ENCODE results near the gene DEFB124. TPM values are rescaled to one million over a fixed set of nuclear protein-coding genes. Genes with fewer than 3 reads are reported as not detected.

The DEFB124 gene
- polyA plus RNA-seq, 1 donor (not counting 4 experiments of a cell fraction or from before 2014, with no cell fraction given): not detected

DNA sequence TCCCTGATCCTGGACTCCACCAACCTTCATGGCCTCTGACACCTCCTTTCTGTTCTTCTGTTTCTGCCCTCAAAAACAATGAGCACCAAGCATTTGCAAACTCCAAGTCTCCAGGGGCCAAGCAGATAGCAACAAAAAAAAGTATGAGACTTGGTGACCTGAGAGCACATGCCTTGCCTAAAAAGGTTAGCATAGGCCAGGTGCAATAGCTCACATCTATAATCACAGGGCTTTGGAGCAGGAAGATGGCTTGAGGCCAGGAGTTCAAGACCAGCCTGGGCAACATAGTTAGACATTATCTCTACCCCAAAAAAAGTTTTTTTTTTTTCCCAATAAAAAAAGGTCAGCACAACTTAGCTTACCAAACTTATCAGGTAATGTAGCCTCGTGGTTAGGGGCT, 25.6 kb upstream of the DEFB124 start:
- peaks cover 11% of the 10 kb centered on the region for H3K27me3 ChIP-seq (ENCODE audit: control insufficient read depth, extremely low read depth, insufficient read depth, low read length)
- H3K9me1 ChIP-seq (ENCODE audit: control insufficient read depth, extremely low read depth, insufficient read depth, low read length): no peaks in the 10 kb centered on the region
- dilution Hi-C loops (cut with MboI; ENCODE audit: extremely low pct_ligation_motif_present, low sequenced_read_pairs): no loop called here
- no peaks in the 10 kb centered on the region for H3K4me1 ChIP-seq (ENCODE audit: control insufficient read depth, extremely low read depth, insufficient read depth, low read length)
- no peaks in the 10 kb centered on the region for H4K20me1 ChIP-seq (ENCODE audit: control insufficient read depth, extremely low read depth, insufficient read depth, low read length)
- H3K9ac ChIP-seq (ENCODE audit: control insufficient read depth, extremely low read depth, insufficient read depth, low read length): no peak overlapping the region
- H3K79me2 ChIP-seq (ENCODE audit: control insufficient read depth, insufficient read depth, low read length): no peaks in the 10 kb centered on the region
- no peak for FAIRE-seq
- DNase-seq (ENCODE audit: low read depth, low spot score): no peak
- no peaks in the 10 kb centered on the region for H3K9me3 ChIP-seq (ENCODE audit: control insufficient read depth, low read depth, low read length)
- no peak overlapping the region for H2AFZ ChIP-seq (ENCODE audit: control insufficient read depth, low read length)
- H3K27ac ChIP-seq (ENCODE audit: control insufficient read depth, insufficient read depth, low read length): no peak overlapping the region
- TF ChIP-seq CTCF (optimal IDR thresholded peaks at IDR 0.05 in 1 of 3, IDR thresholded peaks at IDR 0.05 in 1 of 3, conservative IDR thresholded peaks at IDR 0.05 in 1 of 3; ENCODE audit: extremely low read depth in 1 of 3, insufficient read depth in 2 of 3, low read length in 3 of 3) (no peak), EZH2 (IDR thresholded peaks at IDR 0.05; ENCODE audit: low read length) (no peak)
- no peak overlapping the region for H3K4me3 ChIP-seq (ENCODE audit: control insufficient read depth in 2 of 3, extremely low read depth in 1 of 3, insufficient read depth in 2 of 3, low read depth in 1 of 3, low read length in 3 of 3)
- H3K4me2 ChIP-seq (ENCODE audit: control insufficient read depth, extremely low read depth, insufficient read depth, low read depth, low read length): no peak overlapping the region
- no peaks in the 10 kb centered on the region for H3K36me3 ChIP-seq (ENCODE audit: control insufficient read depth in 2 of 2, extremely low read depth in 1 of 2, insufficient read depth in 2 of 2, low read length in 2 of 2)

GRCh38 chr20:31497838-31498540, 23.1 kb upstream of the DEFB124 start:
- H3K4me1 ChIP-seq (ENCODE audit: control insufficient read depth, extremely low read depth, insufficient read depth, low read length): no peaks in the 10 kb centered on the region
- no peaks in the 10 kb centered on the region for H3K36me3 ChIP-seq (ENCODE audit: control insufficient read depth in 2 of 2, extremely low read depth in 1 of 2, insufficient read depth in 2 of 2, low read length in 2 of 2)
- TF ChIP-seq EZH2 (IDR thresholded peaks at IDR 0.05; ENCODE audit: low read length) (no peak), CTCF (optimal IDR thresholded peaks at IDR 0.05 in 1 of 3, IDR thresholded peaks at IDR 0.05 in 1 of 3, conservative IDR thresholded peaks at IDR 0.05 in 1 of 3; ENCODE audit: extremely low read depth in 1 of 3, insufficient read depth in 2 of 3, low read length in 3 of 3) (no peak)
- H3K9me1 ChIP-seq (ENCODE audit: control insufficient read depth, extremely low read depth, insufficient read depth, low read length): no peaks in the 10 kb centered on the region
- H3K9ac ChIP-seq (ENCODE audit: control insufficient read depth, extremely low read depth, insufficient read depth, low read length): no peak overlapping the region
- dilution Hi-C loops (cut with MboI; ENCODE audit: extremely low pct_ligation_motif_present, low sequenced_read_pairs): no loop called here
- no peaks in the 10 kb centered on the region for H3K9me3 ChIP-seq (ENCODE audit: control insufficient read depth, low read depth, low read length)
- H3K4me2 ChIP-seq (ENCODE audit: control insufficient read depth, extremely low read depth, insufficient read depth, low read depth, low read length): no peak overlapping the region
- no peak for FAIRE-seq
- no peak overlapping the region for H3K4me3 ChIP-seq (ENCODE audit: control insufficient read depth in 2 of 3, extremely low read depth in 1 of 3, insufficient read depth in 2 of 3, low read depth in 1 of 3, low read length in 3 of 3)
- no peak for DNase-seq (ENCODE audit: low read depth, low spot score)
- no peaks in the 10 kb centered on the region for H3K79me2 ChIP-seq (ENCODE audit: control insufficient read depth, insufficient read depth, low read length)
- peaks cover 11% of the 10 kb centered on the region for H3K27me3 ChIP-seq (ENCODE audit: control insufficient read depth, extremely low read depth, insufficient read depth, low read length)
- no peak overlapping the region for H2AFZ ChIP-seq (ENCODE audit: control insufficient read depth, low read length)
- H4K20me1 ChIP-seq (ENCODE audit: control insufficient read depth, extremely low read depth, insufficient read depth, low read length): no peaks in the 10 kb centered on the region
- H3K27ac ChIP-seq (ENCODE audit: control insufficient read depth, insufficient read depth, low read length): no peak overlapping the region
